Inflammatory macrophage treated with lipopolysaccharide for 1 hour (primary cell): Measurements from ENCODE around the gene TUBB4A.
"Not testable (repeated sequence)": the region's sequence is repeated elsewhere in the genome, so short reads cannot be mapped to it uniquely, and the experiment has no call there.

Experiments used
- DNase-seq, 2 donors: peaks; one replicate each; pipeline ENCODE4 v3.0.0-alpha.2; 2020 to 2022

TUBB4A gene

GRCh38 chr19:6501740-6502648, at the start of gene TUBB4A:
Gene TUBB4A (minus strand): TSS chr19:6502309. CDS start chr19:6502212, 97 bp downstream.
- DNase-seq: no peak

GRCh38 chr19:6551091-6551490, 49.0 kb upstream of the TUBB4A start:
- no peak for DNase-seq

GRCh38 chr19:6550679-6551078, 48.6 kb upstream of the TUBB4A start:
- not testable (repeated sequence) for DNase-seq

GRCh38 chr19:6543866-6544347, 41.8 kb upstream of the TUBB4A start:
- no peak for DNase-seq

GRCh38 chr19:6540918-6541689, 39.0 kb upstream of the TUBB4A start:
- DNase-seq: peak; percentile 38 to 59

- DNase-seq: no peak
Observed at GRCh38 chr19:6539514-6539913, 37.4 kb upstream of the TUBB4A start.

- no peak for DNase-seq
Observed at GRCh38 chr19:6535558-6536137, 33.5 kb upstream of the TUBB4A start.

- no peak for DNase-seq
Observed at GRCh38 chr19:6534451-6535093, 32.5 kb upstream of the TUBB4A start.

- DNase-seq: no peak
Observed at GRCh38 chr19:6533746-6534418, 31.8 kb upstream of the TUBB4A start.

- no peak for DNase-seq
Observed at GRCh38 chr19:6533000-6533328, 30.9 kb upstream of the TUBB4A start.

- peak; percentile 44 to 56 for DNase-seq
Observed at GRCh38 chr19:6532244-6532999, 30.3 kb upstream of the TUBB4A start.

GRCh38 chr19:6531956-6532243, 29.8 kb upstream of the TUBB4A start:
- DNase-seq: no peak

GRCh38 chr19:6531163-6531955, 29.2 kb upstream of the TUBB4A start:
- no peak for DNase-seq

GRCh38 chr19:6530386-6531162, 28.5 kb upstream of the TUBB4A start, which contains the start of gene TNFSF9:
Gene TNFSF9 (plus strand): TSS chr19:6531026. CDS start chr19:6531037, 11 bp downstream.
- peak; percentile 89 to 99 for DNase-seq

- DNase-seq: no peak
Observed at GRCh38 chr19:6529937-6530385, 27.9 kb upstream of the TUBB4A start.

- DNase-seq: no peak
Observed at GRCh38 chr19:6529351-6529750, 27.2 kb upstream of the TUBB4A start.

GRCh38 chr19:6528544-6529121, 26.5 kb upstream of the TUBB4A start:
- DNase-seq: peak; percentile 92 to 97

GRCh38 chr19:6527893-6528543, 25.9 kb upstream of the TUBB4A start:
- no peak for DNase-seq

GRCh38 chr19:6524311-6524710, 22.2 kb upstream of the TUBB4A start:
- DNase-seq: no peak
